Measurements from ENCODE around the gene NMBR.

The NMBR gene

DNA sequence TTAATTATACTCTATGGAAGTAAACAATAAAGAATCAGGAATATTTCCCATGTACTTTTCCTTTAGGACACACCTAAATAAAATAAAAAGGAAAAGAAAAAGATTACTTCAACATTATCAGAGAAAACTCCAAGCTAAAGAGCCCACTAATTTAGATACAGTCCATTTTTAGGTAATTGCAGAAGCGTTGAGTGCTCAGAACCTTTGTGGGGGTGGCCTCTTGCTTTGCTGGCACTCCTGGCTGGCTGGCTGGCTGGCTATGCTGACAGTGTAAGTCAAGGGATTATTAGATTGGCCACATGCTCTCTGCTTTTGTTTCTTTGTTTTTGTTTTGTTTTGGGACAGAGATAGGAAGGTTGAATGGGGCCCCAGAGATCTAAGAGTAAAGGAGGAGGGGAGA is 14.3 kb downstream of the NMBR start, which contains the start of gene GJE1:
GJE1 (plus strand) TSS at position 301 of the 400 bp plus-strand sequence. CDS start 234 bp downstream, outside the sequence.
- ATAC-seq: no peak
- TF ChIP-seq TCF4 (CRISPR knock-in tag; IDR thresholded peaks at IDR 0.05; ENCODE audit: borderline replicate concordance): no peak

- TF ChIP-seq GLIS3 (CRISPR knock-in tag; IDR thresholded peaks at IDR 0.05): no peak
- TF ChIP-seq ZFP3 (CRISPR knock-in tag; IDR thresholded peaks at IDR 0.05): no peak
- no peak for TF ChIP-seq ESRRG (CRISPR knock-in tag; IDR thresholded peaks at IDR 0.05)
- TF ChIP-seq, protein P1, sequence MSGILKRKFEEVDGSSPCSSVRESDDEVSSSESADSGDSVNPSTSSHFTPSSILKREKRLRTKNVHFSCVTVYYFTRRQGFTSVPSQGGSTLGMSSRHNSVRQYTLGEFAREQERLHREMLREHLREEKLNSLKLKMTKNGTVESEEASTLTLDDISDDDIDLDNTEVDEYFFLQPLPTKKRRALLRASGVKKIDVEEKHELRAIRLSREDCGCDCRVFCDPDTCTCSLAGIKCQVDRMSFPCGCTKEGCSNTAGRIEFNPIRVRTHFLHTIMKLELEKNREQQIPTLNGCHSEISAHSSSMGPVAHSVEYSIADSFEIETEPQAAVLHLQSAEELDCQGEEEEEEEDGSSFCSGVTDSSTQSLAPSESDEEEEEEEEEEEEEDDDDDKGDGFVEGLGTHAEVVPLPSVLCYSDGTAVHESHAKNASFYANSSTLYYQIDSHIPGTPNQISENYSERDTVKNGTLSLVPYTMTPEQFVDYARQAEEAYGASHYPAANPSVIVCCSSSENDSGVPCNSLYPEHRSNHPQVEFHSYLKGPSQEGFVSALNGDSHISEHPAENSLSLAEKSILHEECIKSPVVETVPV (CRISPR knock-in tag; IDR thresholded peaks at IDR 0.05): no peak
- TF ChIP-seq BACH2 (CRISPR knock-in tag; IDR thresholded peaks at IDR 0.05; ENCODE audit: borderline replicate concordance): no peak
- no peak for TF ChIP-seq TCF4 (CRISPR knock-in tag; IDR thresholded peaks at IDR 0.05; ENCODE audit: borderline replicate concordance)
- TF ChIP-seq, protein P2, sequence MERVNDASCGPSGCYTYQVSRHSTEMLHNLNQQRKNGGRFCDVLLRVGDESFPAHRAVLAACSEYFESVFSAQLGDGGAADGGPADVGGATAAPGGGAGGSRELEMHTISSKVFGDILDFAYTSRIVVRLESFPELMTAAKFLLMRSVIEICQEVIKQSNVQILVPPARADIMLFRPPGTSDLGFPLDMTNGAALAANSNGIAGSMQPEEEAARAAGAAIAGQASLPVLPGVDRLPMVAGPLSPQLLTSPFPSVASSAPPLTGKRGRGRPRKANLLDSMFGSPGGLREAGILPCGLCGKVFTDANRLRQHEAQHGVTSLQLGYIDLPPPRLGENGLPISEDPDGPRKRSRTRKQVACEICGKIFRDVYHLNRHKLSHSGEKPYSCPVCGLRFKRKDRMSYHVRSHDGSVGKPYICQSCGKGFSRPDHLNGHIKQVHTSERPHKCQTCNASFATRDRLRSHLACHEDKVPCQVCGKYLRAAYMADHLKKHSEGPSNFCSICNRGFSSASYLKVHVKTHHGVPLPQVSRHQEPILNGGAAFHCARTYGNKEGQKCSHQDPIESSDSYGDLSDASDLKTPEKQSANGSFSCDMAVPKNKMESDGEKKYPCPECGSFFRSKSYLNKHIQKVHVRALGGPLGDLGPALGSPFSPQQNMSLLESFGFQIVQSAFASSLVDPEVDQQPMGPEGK (CRISPR knock-in tag; IDR thresholded peaks at IDR 0.05; ENCODE audit: borderline replicate concordance): no peak
- no peak for TF ChIP-seq OSR1 (CRISPR knock-in tag; IDR thresholded peaks at IDR 0.05)
- no peak for ATAC-seq
Measured at GRCh38 chr6:142130814-142131213, 16.1 kb downstream of the NMBR start.

- no peak for ATAC-seq
- TF ChIP-seq ZFP3 (CRISPR knock-in tag; IDR thresholded peaks at IDR 0.05) (no peak), CREB5 (CRISPR knock-in tag; IDR thresholded peaks at IDR 0.05; ENCODE audit: low read depth) (no peak), ZC3H10 (CRISPR knock-in tag; IDR thresholded peaks at IDR 0.05) (no peak), ESRRG (CRISPR knock-in tag; IDR thresholded peaks at IDR 0.05) (no peak), ZFP30 (CRISPR knock-in tag; IDR thresholded peaks at IDR 0.05) (no peak), ARNTL (CRISPR knock-in tag; IDR thresholded peaks at IDR 0.05; ENCODE audit: borderline replicate concordance, low read depth) (no peak), SNAI2 (CRISPR knock-in tag; IDR thresholded peaks at IDR 0.05) (no peak), CSDC2 (CRISPR knock-in tag; IDR thresholded peaks at IDR 0.05) (no peak), GLIS3 (CRISPR knock-in tag; IDR thresholded peaks at IDR 0.05) (no peak), OSR1 (CRISPR knock-in tag; IDR thresholded peaks at IDR 0.05) (no peak), ISL1 (CRISPR knock-in tag; IDR thresholded peaks at IDR 0.05) (no peak), PPARA (CRISPR knock-in tag; IDR thresholded peaks at IDR 0.05; ENCODE audit: borderline replicate concordance) (no peak), ZNF8 (CRISPR knock-in tag; IDR thresholded peaks at IDR 0.05) (no peak), TCF4 (CRISPR knock-in tag; IDR thresholded peaks at IDR 0.05; ENCODE audit: borderline replicate concordance) (no peak), ZNF70 (CRISPR knock-in tag; IDR thresholded peaks at IDR 0.05) (no peak)
- TF ChIP-seq, protein P3, sequence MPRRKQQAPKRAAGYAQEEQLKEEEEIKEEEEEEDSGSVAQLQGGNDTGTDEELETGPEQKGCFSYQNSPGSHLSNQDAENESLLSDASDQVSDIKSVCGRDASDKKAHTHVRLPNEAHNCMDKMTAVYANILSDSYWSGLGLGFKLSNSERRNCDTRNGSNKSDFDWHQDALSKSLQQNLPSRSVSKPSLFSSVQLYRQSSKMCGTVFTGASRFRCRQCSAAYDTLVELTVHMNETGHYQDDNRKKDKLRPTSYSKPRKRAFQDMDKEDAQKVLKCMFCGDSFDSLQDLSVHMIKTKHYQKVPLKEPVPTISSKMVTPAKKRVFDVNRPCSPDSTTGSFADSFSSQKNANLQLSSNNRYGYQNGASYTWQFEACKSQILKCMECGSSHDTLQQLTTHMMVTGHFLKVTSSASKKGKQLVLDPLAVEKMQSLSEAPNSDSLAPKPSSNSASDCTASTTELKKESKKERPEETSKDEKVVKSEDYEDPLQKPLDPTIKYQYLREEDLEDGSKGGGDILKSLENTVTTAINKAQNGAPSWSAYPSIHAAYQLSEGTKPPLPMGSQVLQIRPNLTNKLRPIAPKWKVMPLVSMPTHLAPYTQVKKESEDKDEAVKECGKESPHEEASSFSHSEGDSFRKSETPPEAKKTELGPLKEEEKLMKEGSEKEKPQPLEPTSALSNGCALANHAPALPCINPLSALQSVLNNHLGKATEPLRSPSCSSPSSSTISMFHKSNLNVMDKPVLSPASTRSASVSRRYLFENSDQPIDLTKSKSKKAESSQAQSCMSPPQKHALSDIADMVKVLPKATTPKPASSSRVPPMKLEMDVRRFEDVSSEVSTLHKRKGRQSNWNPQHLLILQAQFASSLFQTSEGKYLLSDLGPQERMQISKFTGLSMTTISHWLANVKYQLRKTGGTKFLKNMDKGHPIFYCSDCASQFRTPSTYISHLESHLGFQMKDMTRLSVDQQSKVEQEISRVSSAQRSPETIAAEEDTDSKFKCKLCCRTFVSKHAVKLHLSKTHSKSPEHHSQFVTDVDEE (CRISPR knock-in tag; IDR thresholded peaks at IDR 0.05): no peak
Measured at GRCh38 chr6:142121342-142121741, 25.6 kb downstream of the NMBR start.

- no peak for ATAC-seq
- TF ChIP-seq ISL1 (CRISPR knock-in tag; IDR thresholded peaks at IDR 0.05) (no peak), ZFP3 (CRISPR knock-in tag; IDR thresholded peaks at IDR 0.05) (no peak), OSR1 (CRISPR knock-in tag; IDR thresholded peaks at IDR 0.05) (no peak), ZNF565 (CRISPR knock-in tag; conservative IDR thresholded peaks at IDR 0.05; ENCODE audit: low read depth) (no peak), ZNF70 (CRISPR knock-in tag; IDR thresholded peaks at IDR 0.05) (no peak), RARB (CRISPR knock-in tag; IDR thresholded peaks at IDR 0.05) (no peak), CSDC2 (CRISPR knock-in tag; IDR thresholded peaks at IDR 0.05) (no peak)
- TF ChIP-seq, protein P3 (CRISPR knock-in tag; IDR thresholded peaks at IDR 0.05): no peak
Measured at GRCh38 chr6:142118925-142119324, 28.0 kb downstream of the NMBR start.
